ENCODE data around the gene GTF3C2.

GRCh38 chr2:27306573-27307286, 49.8 kb downstream of the GTF3C2 start:
- TF ChIP-seq YY1 (IDR thresholded peaks at IDR 0.05; ENCODE audit: insufficient read depth, insufficient read length) (no peak), ZNF274 (IDR thresholded peaks at IDR 0.05; ENCODE audit: low read depth, low read length) (no peak), SUZ12 (IDR thresholded peaks at IDR 0.05; ENCODE audit: extremely low read depth, insufficient read depth, insufficient read length) (no peak)

Data from NT2/D1 (cell line).